Measurements from ENCODE around the gene CLSTN2. TPM values are rescaled to one million over a fixed set of nuclear protein-coding genes. Genes with fewer than 3 reads are reported as not detected.

CLSTN2 gene
- total RNA-seq, 1 donor from 2014 or later: 12.9 TPM

- TF ChIP-seq, protein P1, sequence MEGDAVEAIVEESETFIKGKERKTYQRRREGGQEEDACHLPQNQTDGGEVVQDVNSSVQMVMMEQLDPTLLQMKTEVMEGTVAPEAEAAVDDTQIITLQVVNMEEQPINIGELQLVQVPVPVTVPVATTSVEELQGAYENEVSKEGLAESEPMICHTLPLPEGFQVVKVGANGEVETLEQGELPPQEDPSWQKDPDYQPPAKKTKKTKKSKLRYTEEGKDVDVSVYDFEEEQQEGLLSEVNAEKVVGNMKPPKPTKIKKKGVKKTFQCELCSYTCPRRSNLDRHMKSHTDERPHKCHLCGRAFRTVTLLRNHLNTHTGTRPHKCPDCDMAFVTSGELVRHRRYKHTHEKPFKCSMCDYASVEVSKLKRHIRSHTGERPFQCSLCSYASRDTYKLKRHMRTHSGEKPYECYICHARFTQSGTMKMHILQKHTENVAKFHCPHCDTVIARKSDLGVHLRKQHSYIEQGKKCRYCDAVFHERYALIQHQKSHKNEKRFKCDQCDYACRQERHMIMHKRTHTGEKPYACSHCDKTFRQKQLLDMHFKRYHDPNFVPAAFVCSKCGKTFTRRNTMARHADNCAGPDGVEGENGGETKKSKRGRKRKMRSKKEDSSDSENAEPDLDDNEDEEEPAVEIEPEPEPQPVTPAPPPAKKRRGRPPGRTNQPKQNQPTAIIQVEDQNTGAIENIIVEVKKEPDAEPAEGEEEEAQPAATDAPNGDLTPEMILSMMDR (conservative IDR thresholded peaks at IDR 0.05): no peak
- Mint-ChIP-seq H3K27ac (no peak overlapping the region), H3K9me3 (no peaks in the 10 kb centered on the region), H3K36me3 (no peaks in the 10 kb centered on the region), H3K27me3 (no peaks in the 10 kb centered on the region), H3K4me1 (ENCODE audit: unreplicated experiment) (no peaks in the 10 kb centered on the region), H3K4me3 (no peak overlapping the region)
- DNase-seq (ENCODE audit: extremely low spot score, unreplicated experiment): no peak
These were observed 40.4 kb upstream of the CLSTN2 start for GRCh38 chr3:139894643-139894989.

DNA sequence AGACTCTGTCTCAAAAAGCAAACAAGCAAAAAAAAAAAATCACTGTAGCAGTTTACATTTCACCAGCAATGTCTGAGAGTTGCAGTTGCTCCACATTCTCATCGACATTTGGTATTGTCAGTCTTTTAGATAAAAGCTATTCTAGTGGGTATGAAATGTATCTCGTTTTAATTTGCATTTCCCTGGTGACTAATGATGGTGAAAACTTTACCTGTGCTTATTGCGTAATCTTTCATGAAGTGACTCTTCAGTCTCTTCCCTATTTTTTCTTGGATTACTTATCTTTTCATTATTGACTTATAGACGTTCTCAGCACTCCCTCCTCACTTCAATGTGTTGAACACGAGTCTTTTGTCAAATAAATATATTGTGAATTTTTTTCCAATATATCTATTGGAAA is 37.2 kb upstream of the CLSTN2 start:
- Mint-ChIP-seq H3K9me3 (no peaks in the 10 kb centered on the region), H3K4me1 (ENCODE audit: unreplicated experiment) (no peaks in the 10 kb centered on the region), H3K4me3 (no peak overlapping the region), H3K36me3 (no peaks in the 10 kb centered on the region), H3K27me3 (peaks cover 15% of the 10 kb centered on the region), H3K27ac (no peak overlapping the region)
- TF ChIP-seq, protein P1 (conservative IDR thresholded peaks at IDR 0.05): no peak
- no peak for DNase-seq (ENCODE audit: extremely low spot score, unreplicated experiment)

DNA sequence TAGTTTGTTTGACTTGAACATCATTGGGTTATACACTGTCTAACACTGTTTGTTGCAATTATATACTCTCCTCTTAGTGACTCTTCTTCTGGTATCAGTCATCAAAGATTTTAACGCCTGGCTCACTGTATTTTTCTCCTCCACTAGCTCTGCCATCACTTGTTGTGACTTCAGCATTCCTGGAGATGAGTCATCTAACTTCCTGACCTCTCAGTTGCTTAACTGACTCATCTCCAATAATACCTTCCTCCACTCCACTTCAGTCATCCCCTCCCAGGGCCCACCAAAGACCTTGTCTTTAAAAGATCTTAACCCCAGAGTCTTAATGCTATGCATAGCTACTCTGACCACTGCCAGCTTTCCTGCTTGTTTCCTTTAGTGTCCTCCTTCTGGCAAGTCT is 28.6 kb upstream of the CLSTN2 start:
- H3K4me3 Mint-ChIP-seq: no peak overlapping the region
- TF ChIP-seq, protein P1 (conservative IDR thresholded peaks at IDR 0.05): no peak
- no peaks in the 10 kb centered on the region for H3K4me1 Mint-ChIP-seq (ENCODE audit: unreplicated experiment)
- H3K27me3 Mint-ChIP-seq: peaks cover 16% of the 10 kb centered on the region
- no peak overlapping the region for H3K27ac Mint-ChIP-seq
- H3K9me3 Mint-ChIP-seq: no peaks in the 10 kb centered on the region
- H3K36me3 Mint-ChIP-seq: no peaks in the 10 kb centered on the region
- DNase-seq (ENCODE audit: extremely low spot score, unreplicated experiment): no peak

- H3K27me3 Mint-ChIP-seq: peaks cover 7% of the 10 kb centered on the region
- H3K4me1 Mint-ChIP-seq (ENCODE audit: unreplicated experiment): no peaks in the 10 kb centered on the region
- no peak overlapping the region for H3K4me3 Mint-ChIP-seq
- no peak overlapping the region for H3K27ac Mint-ChIP-seq
- DNase-seq (ENCODE audit: extremely low spot score, unreplicated experiment): no peak
- no peaks in the 10 kb centered on the region for H3K36me3 Mint-ChIP-seq
- TF ChIP-seq, protein P1 (conservative IDR thresholded peaks at IDR 0.05): no peak
- no peaks in the 10 kb centered on the region for H3K9me3 Mint-ChIP-seq
These were observed 25.2 kb upstream of the CLSTN2 start for GRCh38 chr3:139909811-139910210.

DNA sequence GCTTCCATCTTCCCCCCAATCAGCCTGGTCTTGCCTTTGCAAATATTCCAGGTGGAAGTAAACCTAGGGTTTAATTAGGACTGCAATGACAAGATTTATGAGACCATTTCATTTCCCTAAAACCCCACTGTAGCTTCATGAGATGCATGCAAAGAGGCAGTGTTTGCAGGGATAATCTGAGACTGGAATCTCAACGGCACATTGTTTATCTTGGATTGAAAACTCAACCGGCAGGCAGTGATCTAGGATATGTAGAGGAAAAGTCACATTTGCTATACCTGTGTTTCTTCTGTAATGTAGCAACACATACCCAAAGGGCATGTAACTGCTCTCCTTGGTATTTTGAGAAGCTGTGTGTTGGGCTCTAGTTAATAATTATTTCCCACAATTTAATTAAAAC is 18.7 kb upstream of the CLSTN2 start:
- DNase-seq (ENCODE audit: extremely low spot score, unreplicated experiment): no peak
- H3K4me3 Mint-ChIP-seq: no peak overlapping the region
- TF ChIP-seq, protein P1 (conservative IDR thresholded peaks at IDR 0.05): no peak
- no peaks in the 10 kb centered on the region for H3K4me1 Mint-ChIP-seq (ENCODE audit: unreplicated experiment)
- no peaks in the 10 kb centered on the region for H3K36me3 Mint-ChIP-seq
- H3K27ac Mint-ChIP-seq: no peak overlapping the region
- peaks cover 11% of the 10 kb centered on the region for H3K27me3 Mint-ChIP-seq
- no peaks in the 10 kb centered on the region for H3K9me3 Mint-ChIP-seq

GRCh38 chr3:139917226-139917785 is 17.7 kb upstream of the CLSTN2 start:
- DNase-seq (ENCODE audit: extremely low spot score, unreplicated experiment): no peak
- H3K4me1 Mint-ChIP-seq (ENCODE audit: unreplicated experiment): no peaks in the 10 kb centered on the region
- peaks cover 11% of the 10 kb centered on the region for H3K27me3 Mint-ChIP-seq
- TF ChIP-seq, protein P1 (conservative IDR thresholded peaks at IDR 0.05): no peak
- no peaks in the 10 kb centered on the region for H3K9me3 Mint-ChIP-seq
- H3K4me3 Mint-ChIP-seq: no peak overlapping the region
- H3K36me3 Mint-ChIP-seq: no peaks in the 10 kb centered on the region
- H3K27ac Mint-ChIP-seq: no peak overlapping the region
